HG03571 (cell line): ENCODE measurements around the gene CYTIP.

Experiments used
- ATAC-seq: cut with Tn5 transposase; IDR thresholded peaks from one replicate; pipeline ENCODE4 v1.9.1; 2021; ENCODE audit not compliant: unreplicated experiment

Gene CYTIP

DNA sequence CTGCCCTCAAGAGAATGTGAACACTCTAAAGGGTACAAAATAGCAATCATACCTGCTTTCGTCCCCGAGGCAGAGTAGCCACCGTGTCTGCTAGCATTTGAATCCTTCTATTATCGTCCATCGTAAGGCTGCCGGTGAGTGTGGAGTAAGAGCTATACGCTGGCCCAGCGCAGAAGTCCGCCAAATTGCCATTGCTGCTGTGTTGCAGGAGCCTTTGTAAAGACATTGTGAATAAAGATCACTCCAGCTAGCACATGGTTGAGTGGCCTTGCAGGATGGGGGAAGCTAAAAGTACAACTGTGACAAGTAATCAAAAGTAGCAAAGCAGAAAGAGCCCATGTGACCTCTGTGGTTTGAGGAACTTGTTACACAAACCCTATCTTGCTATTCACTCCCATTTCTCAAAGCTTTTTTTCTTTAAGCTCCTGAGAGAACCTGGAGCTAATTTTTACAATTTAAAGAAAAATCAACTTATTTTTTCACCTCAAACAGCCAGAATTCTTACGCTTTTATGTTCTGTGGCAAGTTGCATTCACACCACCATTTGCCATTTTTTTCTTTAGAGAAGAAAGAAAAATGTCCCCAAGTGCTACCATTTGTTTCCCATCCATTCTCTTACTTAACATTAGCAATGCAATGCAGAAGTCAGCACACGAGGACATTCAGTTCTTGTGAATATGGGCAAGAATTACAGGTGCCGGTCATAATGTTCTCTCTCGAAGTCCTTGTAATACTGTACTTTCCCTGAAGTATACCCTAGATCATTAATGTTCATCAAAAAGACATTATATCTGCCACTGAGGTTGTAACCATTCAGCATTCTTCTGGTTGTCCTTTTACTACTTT, at the start of gene CYTIP:
TSS of gene CYTIP (minus strand) at position 295 of the 846 bp plus-strand sequence. CDS start at position 226, 69 bp downstream.
- ATAC-seq = peak; percentile 45

DNA sequence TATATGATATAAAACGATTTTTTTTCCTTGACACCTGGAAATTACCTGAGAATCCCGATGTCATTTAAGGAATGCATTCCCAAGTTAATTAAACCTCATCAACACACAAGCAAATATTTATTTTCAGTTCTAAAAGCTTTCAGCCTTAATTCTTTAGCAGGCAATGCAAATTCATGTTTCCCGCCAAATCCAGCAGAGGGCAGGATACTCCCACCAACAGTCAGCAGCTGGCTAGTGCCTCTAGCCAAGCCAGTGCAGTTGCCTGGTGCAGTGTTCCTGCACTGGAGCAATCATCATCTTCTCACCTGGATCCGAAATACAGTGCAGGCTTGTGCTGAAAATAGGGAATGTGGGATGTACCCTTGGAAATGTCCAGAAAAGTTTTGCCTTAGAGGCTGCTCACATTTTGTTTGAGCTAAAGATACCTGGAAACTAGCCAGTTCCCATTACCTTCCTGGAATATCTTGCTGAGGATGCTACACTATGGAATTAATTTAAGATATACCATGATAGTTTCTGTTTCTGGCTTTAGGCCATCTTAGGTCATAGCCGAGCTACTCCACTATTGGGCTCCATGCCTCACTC, 48.4 kb upstream of the CYTIP start:
- peak; percentile 93 for ATAC-seq

DNA sequence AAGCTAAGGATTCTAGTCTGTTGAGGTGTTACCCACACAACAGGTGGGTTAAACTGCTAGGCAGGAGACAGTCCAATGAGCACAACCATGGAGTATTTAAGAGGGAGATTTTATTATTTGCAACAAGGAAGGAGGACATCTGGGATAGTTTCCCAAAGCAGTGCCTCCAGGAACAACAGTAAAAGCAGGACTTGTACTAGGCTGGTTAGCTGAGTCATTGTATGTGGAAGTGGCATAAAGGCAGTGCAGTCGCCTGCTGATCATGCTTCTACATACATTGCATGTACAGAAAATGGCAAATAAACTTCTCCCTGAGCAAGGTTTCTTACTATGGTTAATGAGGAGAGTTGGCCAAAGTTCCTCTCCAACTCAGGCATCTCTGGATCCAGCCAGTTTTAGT, 46.1 kb upstream of the CYTIP start:
- ATAC-seq = no peak

DNA sequence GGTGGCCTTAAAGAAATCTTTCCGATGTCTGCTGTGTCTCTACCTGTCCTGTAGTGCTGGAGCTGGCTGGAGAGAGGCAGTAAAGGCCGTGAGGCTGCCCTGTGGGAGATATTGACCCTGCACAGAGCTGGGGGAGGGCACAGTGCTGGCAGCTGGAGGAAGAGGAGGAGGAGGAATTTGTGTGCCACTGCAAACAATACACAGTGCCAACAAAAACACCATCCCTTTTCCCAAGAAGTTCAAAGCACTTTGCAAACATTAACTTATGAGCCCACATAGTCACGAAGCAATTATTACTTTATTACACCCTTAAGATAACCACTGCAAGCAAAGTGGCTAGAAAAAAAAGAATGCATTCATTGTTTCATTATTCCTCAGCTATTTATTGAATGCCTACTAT, 45.0 kb upstream of the CYTIP start:
- ATAC-seq = no peak

DNA sequence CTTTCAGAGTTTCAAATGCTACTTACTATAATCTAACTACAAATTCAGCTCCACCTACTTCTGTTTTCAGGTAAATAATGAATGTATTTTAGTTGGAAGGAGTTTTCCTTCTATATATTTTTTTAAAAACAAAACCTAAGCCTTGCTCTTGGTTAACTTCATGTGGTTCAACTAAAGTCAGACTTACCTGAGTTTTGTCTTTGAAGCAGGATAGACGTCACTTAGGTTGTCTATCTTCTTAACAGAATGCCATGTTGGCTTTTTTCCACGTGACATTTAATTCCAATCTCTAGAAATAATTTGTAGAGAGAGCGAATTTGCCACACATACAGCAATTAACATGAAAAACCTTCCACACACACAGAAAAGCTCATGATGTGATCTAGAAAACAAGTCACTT, 43.9 kb upstream of the CYTIP start:
- no peak for ATAC-seq

DNA sequence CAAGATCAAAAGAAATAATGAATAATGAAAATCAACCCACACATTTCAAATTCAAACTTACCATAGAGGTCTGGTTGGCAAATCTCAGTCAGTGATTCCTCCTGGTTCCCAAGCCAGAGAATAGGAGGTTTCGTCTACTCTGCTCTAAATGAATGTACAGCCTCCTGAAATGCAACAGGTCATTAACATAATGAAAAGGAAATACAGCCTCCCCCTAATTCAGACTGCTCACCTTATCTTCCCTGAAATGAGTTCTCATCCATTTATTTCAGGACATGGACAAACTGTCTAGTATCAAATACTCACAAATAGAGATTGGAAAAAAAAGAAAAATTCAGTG, 43.4 kb upstream of the CYTIP start:
- ATAC-seq = no peak

DNA sequence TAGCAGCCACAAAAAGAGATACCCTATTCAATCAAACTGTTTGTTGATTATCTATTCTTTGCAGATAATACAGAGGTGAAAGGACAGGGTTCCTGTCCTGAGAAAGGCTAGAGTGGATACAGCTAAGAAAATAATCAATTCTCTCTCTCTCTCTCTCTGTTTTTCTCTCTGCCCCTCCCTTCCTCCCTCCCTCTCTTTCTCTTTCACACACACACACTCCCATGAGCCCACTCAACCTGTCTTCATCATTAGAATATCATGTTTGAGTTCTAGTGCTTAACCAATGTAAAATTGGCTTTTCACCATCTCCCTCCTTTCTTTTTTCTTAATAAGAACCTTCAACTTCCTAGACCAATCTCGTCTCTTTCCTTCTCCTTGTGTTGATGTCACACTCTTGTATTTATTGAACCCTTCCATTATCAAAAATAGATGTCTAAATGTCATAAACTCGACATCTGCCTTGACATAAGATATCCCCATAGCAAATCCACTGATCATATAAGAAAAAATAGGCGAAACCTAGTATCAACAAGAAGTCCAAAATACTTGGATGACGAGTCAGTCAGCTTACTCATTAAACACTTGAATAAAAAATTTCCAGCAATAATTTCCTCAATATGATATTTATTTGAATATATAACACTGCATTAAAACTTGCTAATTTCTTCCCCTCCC, 42.8 kb upstream of the CYTIP start:
- no peak for ATAC-seq

DNA sequence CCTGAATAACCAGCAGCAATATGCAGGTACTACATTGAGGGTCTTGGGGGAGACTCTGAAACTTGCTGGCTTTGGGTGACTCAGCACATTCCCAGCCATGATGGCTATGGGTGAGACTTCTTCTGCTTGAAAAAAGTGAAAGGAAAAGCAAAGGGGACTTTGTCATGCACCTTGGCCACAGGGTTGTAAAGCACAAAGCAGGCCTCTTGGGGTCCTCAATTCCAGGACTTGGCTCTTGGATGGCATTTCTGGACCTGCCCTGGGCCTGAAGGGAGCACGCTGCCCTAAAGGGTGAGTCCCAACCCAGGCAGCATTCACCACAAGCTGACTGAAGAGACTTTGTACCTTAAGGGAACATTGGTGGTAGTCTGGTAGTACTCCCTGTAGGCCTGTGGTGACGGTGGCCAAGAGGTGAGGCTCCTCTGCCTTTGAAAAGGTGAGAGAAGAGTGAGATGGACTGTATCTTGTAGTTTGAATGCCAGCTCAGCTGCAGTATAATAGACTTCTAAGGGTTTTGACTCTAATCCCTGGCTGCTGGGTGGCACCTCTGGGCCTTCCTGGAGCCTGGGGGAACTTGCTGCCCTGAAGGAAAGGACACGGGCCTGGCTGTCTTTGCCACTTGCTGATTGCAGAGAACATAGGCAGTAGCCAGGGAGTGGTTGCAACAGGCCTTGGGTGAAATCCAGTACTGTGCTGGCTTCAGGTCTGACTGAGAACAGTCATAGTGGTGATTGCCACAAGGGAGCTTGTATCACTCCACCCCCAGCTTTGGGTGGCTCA, 36.5 kb upstream of the CYTIP start:
- ATAC-seq = peak; percentile 69

DNA sequence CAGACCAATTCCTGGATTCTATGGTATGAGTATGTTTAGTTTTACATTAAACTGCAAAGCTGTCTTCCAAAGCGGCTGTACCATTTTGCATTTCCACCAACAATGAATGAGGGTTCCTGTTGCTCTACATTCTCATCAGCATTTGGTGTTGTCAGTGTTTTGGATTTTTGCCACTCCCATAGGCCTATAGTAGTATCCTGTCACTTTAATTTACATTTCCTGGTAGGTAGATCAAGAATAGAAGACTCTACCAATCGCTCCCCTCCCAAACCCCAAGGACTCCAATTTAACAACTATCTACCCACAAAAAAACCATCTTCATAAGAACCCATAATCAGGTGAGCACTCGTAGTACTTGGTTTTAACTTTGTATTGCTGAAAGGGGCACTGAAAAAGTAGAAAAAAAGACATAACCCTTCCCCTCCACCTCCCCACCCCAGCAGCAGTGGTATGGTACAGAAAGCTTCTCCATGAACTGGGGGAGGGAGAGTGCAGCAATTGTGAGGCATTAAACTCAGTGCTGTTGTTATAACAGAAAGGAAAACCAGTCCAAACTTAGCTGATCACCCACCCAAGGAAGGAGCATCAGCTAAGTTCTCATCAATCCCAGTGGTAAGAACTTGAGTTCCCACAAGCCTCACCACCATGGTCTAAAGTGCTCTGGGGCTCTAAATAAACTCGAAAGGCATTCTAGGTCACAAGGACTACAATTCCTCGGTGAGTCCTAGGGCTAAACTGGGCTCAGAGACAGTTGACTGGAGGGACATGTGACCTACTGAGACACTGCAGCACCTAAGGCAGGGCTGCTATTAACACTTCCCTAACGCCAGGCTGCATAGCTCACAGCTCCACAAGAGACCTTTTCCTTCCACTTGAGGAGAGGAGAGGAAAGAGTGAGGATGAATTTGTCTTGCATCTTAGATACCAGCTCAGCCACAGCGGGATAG, 35.5 kb upstream of the CYTIP start:
- ATAC-seq = no peak

DNA sequence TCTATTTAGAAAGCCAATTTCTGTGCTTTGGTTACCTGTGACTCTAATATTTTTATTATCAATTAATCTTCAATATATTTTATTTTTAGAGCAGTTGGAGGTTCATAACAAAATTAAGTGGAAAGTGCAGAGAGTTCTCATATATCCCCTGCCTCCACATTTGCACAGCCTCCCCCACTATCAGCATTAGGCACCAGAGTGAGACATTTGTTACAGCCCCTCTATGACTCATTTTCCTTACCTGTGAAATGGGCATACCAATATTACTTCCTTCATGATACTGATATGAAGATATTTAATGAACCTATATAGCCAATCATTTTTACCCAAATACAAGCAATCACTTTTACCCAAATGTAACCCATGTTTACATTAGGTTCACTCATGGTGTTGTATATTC, 34.0 kb upstream of the CYTIP start:
- no peak for ATAC-seq

DNA sequence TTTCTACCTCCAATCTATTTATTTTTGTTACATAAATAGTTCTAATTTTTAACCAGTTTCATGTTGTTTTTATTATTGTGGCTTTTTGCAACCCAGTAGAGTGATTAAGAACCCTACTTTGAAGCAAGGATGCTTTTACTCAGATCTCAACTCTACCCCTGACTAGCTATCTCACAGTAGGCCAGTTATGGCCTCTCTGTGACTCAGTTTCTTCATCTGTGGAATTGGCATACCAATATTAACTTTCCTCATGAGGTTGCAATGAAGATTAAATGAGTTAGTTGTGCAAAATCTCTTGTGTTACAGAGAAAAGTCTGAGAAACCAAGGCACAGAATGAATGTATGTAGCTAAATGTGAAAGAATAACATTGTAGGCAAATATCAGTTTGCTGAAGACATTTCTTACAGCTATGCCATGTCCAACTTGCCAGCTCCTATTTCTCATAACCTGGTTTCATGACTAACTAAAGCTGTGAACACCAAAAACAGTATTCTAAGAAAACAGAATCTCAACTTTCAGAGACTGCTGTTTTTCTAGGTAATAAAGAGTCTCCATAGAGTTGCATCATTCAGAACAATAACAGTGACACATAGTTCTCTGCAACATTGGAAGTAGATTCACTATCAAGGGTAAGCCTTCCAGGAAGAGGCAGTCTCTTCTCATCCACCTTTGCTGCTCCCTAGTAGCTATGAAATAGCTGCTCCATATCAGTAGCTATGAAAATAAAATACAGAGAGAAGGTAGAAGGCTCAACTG, 33.2 kb upstream of the CYTIP start:
- ATAC-seq = no peak

DNA sequence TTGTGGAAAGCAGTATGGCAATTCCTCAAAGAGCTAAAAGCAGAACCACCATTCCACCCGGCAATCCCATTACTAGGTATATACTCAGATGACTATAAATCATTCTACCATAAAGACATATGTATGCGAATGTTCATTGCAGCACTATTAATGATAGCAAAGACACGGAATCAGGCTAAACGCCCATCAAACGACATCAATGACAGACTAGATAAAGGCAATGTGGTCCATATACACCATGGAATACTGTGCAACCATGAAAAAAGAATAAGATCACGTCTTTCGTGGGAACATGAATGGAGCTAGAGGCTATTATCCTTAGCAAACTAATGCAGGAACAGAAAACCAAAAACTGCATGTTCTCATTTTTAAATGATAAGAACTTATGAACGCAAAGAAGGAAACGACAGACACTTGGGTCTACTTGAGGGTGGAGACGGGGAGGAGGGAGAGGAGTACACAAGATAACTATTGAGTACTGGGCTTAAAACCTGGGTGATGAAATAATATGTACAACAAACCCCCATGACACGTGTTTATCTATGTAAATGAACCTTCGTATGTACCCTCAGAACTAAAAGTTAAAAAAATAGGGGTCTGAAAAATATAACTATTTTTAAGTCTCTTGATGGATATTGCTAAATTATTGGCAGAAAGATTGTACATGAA, 32.0 kb upstream of the CYTIP start:
- no peak for ATAC-seq

DNA sequence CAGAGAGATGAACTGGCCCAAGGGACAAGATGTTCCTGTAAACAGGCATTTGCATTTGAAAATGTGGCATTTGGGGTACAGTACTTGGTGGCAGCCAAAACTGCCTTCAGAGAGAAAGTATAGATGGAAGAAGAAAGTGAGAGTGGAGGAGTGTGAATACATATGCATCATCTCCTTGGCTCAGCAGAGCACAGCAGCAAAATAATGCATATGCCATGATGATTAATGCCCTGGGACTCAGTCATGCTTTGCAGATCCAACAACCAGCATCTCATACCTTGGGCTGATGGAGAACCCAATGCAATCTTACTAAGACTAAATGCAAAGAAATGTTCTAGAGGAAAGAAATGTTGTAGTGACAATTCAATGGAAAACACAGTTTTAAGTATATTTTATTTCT, 29.7 kb upstream of the CYTIP start:
- ATAC-seq = no peak

DNA sequence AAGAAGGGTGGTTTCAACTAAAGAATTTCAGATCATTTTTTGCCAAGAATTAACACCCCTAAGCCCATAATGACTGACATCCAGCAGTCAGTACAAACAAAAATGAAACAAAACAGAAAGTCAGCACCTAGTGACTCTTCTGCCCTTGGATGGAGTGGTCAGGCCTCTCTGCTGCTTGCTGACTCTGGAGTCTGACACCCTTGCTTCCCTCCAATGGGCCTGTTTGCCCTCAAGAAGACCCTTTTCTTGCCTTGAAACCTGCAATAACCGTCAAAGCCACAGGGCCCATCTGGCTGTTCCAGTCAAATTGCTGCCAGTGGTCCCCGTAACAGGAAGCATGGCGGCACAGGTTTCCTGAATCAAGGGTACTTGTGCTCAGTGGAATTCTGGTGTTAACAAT, 27.2 kb upstream of the CYTIP start:
- ATAC-seq = no peak

DNA sequence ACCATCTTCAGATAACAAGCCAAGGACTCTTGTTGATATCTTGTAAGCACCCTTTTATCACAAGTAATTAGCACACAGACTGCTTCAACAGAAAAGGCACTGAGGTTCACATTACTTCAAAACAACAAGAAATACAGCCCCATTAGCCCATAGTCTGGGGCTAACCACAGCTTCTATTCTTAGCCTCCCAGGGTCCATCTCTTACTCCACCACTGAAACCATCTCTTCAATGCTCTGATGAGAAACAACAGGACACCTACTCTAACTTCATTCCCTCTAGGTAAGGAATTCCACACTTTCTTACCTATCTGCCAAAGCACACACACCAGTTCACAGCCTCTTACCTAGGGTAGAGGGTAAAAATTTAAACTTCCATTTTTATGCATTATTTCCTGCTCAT, 26.4 kb upstream of the CYTIP start:
- ATAC-seq = peak; percentile 42

DNA sequence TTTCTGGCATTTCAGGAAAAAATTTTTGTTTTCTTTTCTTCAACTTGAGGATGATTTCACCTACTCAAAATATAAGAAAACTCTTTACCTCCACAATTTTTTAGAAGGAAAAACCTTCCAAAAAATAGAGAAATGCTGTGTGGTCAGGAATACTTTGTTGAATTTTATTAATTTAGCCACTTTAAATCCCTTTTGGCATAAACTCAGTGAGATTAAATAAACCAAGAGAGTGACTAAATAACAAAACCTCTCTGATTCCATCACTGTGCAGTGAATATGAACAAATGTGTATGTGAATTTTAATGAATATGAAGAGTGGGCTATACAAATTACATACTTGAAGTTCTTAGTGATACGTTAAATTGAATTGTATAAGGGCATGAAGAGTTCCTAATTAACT, 25.8 kb upstream of the CYTIP start:
- ATAC-seq = no peak

DNA sequence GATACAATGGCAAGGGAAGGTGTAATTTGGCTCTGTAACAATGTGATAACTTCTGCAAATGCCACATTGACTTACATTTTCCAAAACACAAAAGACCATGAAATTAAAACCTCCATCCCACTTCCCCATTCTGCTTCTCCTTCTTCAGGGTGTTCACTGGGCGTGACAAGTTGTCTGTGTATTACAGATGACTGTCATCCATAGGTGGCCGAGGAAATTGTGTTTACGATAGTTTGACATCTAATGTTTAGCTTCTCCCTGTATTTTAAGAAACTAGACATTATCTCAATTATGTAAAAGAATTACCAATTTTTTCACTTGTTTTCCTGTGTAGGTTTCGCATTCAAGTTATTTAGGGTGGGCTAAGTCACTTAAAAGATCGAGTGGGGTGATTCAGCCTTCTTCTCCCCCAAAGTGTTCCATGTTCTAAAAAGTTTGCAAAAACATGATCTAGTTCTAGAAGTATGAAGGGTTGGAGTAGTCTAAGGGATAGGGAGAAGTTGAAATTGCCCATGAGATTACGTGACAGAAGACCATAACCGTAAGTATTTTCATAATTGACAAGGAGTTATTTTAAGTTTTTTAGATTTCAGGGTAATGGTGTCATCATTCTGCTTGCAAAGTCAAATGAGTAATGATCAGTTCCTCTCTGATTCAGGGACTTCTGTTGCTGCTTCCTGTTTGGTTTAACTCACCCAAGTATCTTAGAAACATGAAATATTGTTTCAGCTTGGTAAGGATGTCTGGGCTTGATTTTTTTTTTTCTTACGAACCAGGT, 25.2 kb upstream of the CYTIP start:
- peak; percentile 79 for ATAC-seq

DNA sequence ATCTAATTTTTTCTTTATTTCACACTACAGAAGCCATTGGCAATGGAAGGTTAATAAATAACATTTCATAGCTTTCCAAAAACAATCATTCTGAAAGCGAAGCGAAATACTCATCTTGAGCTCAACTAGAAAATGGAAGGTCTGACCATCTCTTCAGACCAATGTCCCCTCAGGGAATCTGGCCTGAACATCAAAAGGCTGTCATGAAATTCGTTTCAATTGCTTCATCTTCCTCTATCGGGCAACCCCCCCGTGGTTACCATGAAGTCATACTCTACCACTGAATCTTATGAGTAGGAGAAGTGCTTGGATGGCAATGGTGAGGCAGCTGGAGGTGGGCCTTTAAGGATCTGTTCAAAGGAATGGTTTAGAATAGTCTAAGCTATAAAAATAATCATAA, 22.9 kb upstream of the CYTIP start:
- peak; percentile 26 for ATAC-seq
